ENCODE data around the gene PDE6H. TPM values are rescaled to one million over a fixed set of nuclear protein-coding genes. Genes with fewer than 3 reads are reported as not detected.

The PDE6H gene
- total and polyA plus RNA-seq, 12 donors = 0.48 to 5.9 (median 1.5) TPM; not detected in 8

- intact Hi-C loops (cut with DNase I) = no loop called here
- H3K27ac ChIP-seq = no peak overlapping the region
These were observed 10.1 kb downstream of the PDE6H start for GRCh38 chr12:14982991-14983390.

GRCh38 chr12:14984036-14984435 is 11.2 kb downstream of the PDE6H start:
- Histone ChIP-seq H3K27ac (no peak overlapping the region), H3K27me3 (no peaks in the 10 kb centered on the region), H3K36me3 (replicated peaks in 1 of 2) (no peaks in the 10 kb centered on the region), H3K4me1 (replicated peaks in 1 of 2) (no peaks in the 10 kb centered on the region), H3K4me3 (no peak overlapping the region), H3K9me3 (replicated peaks in 1 of 3) (no peaks in the 10 kb centered on the region)
- TF ChIP-seq CTCF (IDR thresholded peaks at IDR 0.05) = no peak
- TF ChIP-seq POLR2A (IDR thresholded peaks at IDR 0.05) = no peak
- no peak for DNase-seq
- intact Hi-C loops (cut with DNase I) = no loop called here
- WGBS, 4 donors = 60 to 90% (median 69%) methylated on average over 1 of the region's 1 CpG

More at GRCh38 chr12:14982991-14983390, 10.1 kb downstream of the PDE6H start:
- H3K9me3 ChIP-seq (replicated peaks in 1 of 3) = no peaks in the 10 kb centered on the region
- no peaks in the 10 kb centered on the region for H3K36me3 ChIP-seq (replicated peaks in 1 of 2)
- 71 to 81% (median 81%) methylated on average over 2 of the region's 2 CpGs for WGBS, 4 donors
- H3K27me3 ChIP-seq = no peaks in the 10 kb centered on the region
- TF ChIP-seq POLR2A (IDR thresholded peaks at IDR 0.05) (no peak), CTCF (IDR thresholded peaks at IDR 0.05) (no peak)
- H3K4me1 ChIP-seq (replicated peaks in 1 of 2) = no peaks in the 10 kb centered on the region
- no peak for DNase-seq
- H3K4me3 ChIP-seq = no peak overlapping the region

- DNase-seq = no peak
- TF ChIP-seq CTCF (IDR thresholded peaks at IDR 0.05) (no peak), POLR2A (IDR thresholded peaks at IDR 0.05) (no peak)
- WGBS, 4 donors = 74 to 92% (median 82%) methylated on average over 1 of the region's 1 CpG
- Histone ChIP-seq H3K27ac (no peak overlapping the region), H3K36me3 (replicated peaks in 1 of 2) (no peaks in the 10 kb centered on the region), H3K9me3 (replicated peaks in 1 of 3) (no peaks in the 10 kb centered on the region), H3K4me1 (replicated peaks in 1 of 2) (no peaks in the 10 kb centered on the region), H3K27me3 (no peaks in the 10 kb centered on the region), H3K4me3 (no peak overlapping the region)
- intact Hi-C loops (cut with DNase I) = no loop called here
These were observed 12.0 kb downstream of the PDE6H start for GRCh38 chr12:14984766-14985285.

GRCh38 chr12:14986449-14986848 is 13.6 kb downstream of the PDE6H start:
- Histone ChIP-seq H3K27ac (no peak overlapping the region), H3K4me1 (replicated peaks in 1 of 2) (no peaks in the 10 kb centered on the region), H3K9me3 (replicated peaks in 1 of 3) (no peaks in the 10 kb centered on the region), H3K27me3 (no peaks in the 10 kb centered on the region), H3K36me3 (replicated peaks in 1 of 2) (no peaks in the 10 kb centered on the region), H3K4me3 (no peak overlapping the region)
- intact Hi-C loops (cut with DNase I) = no loop called here
- whole genome bisulfite sequencing, 4 donors = 63 to 80% (median 77%) methylated on average over 4 of the region's 4 CpGs
- DNase-seq = no peak
- no peak for TF ChIP-seq POLR2A (IDR thresholded peaks at IDR 0.05)
- no peak for TF ChIP-seq CTCF (IDR thresholded peaks at IDR 0.05)

Data from adrenal gland (tissue), 12 donors.